Upper lobe of left lung (tissue), 6 donors: ENCODE results near the gene POLR3F. TPM values are rescaled to one million over a fixed set of nuclear protein-coding genes. Genes with fewer than 3 reads are reported as not detected.

ENCODE experiments used
- ATAC-seq, 2 donors: fragments of 200-7000 bp; cut with Tn5 transposase; one replicate each; pipeline ENCODE4 v1.9.1; 2022; ENCODE audit warnings: mild to moderate bottlenecking in 2 of 2, moderate library complexity in 2 of 2; ENCODE audit not compliant: low FRiP score in 2 of 2
- DNase-seq, 2 donors: peaks; one replicate each; pipeline ENCODE4 v3.0.0-alpha.2; 2019 to 2020
- H3K27ac ChIP-seq, 4 donors: fragments of 200-600 bp; sonication (generic); one replicate each; pipeline ENCODE4 v1.5.1; 2016 to 2019
- H3K27me3 ChIP-seq, 4 donors: fragments of 200-600 bp; sonication (generic); one replicate each; pipeline ENCODE4 v1.5.1; 2017 to 2019
- H3K36me3 ChIP-seq, 4 donors: fragments of 200-600 bp; sonication (generic); one replicate each; pipeline ENCODE4 v1.5.1; 2016 to 2019
- H3K4me1 ChIP-seq, 4 donors: fragments of 200-600 bp; sonication (generic); one replicate each; pipeline ENCODE4 v1.5.1; 2018 to 2019
- H3K4me3 ChIP-seq, 4 donors: fragments of 200-600 bp; sonication (generic); one replicate each; pipeline ENCODE4 v1.5.1; 2017 to 2019; ENCODE audit warnings: mild to moderate bottlenecking in 2 of 4, moderate library complexity in 1 of 4
- H3K9me3 ChIP-seq, 4 donors: fragments of 200-600 bp; sonication (generic); one replicate each; pipeline ENCODE4 v1.5.1; 2018 to 2019
- CTCF ChIP-seq, 6 experiments: fragments of 450-650 bp in 4 of 6; fragments of 200-600 bp in 2 of 6; sonication (generic) in 2 of 6; IDR thresholded peaks; one replicate each; pipeline ENCODE4 v1.5.1; 2016 to 2019; ENCODE audit warnings: antibody characterized with exemption in 6 of 6
- EP300 ChIP-seq, 4 donors: sonication (generic); formaldehyde crosslinking; IDR thresholded peaks; one replicate each; pipeline ENCODE4 v1.5.1; 2017; ENCODE audit warnings: antibody characterized with exemption in 4 of 4, control low read depth in 2 of 4
- POLR2A ChIP-seq, 4 donors: fragments of 450-650 bp; IDR thresholded peaks; one replicate each; pipeline ENCODE4 v1.5.1; 2016 to 2017; ENCODE audit warnings: antibody characterized with exemption in 4 of 4, mild to moderate bottlenecking in 2 of 4
- POLR2AphosphoS5 ChIP-seq, 2 donors: sonication (generic); formaldehyde crosslinking; IDR thresholded peaks; one replicate each; pipeline ENCODE4 v1.5.1; 2017; ENCODE audit warnings: antibody characterized with exemption in 2 of 2
- WGBS, 2 donors: methylation state at CpG; one replicate each; pipeline ENCODE4 v1.1.5; 2017 to 2018; 5-methylcytosine and 5-hydroxymethylcytosine counted together
- total RNA-seq, 6 donors: library from RNA; depleted of rRNA in 4 of 6; stranded (reverse); fragments of >200 nt in 4 of 6; gene quantifications; one replicate each; pipeline versions ENCODE4 v1.1.0 to v1.2.1, GENCODE V29; 2016 to 2021
- donor health status: DM: no; HTN: no; CAD: no; lungs with moderate emphysema.
- donor health status: DM: no; HTN: yes; CAD: no; lungs with severe emphysema.

Gene POLR3F
- total RNA-seq, 6 donors from 2014 or later = 3.1 to 9.7 (median 6.7) TPM

- Histone ChIP-seq H3K4me1 (peaks cover 13 to 22% (median 15%) of the 10 kb centered on the region in 4 donors), H3K27me3 (no peaks in the 10 kb centered on the region), H3K9me3 (no peaks in the 10 kb centered on the region), H3K36me3 (no peaks in the 10 kb centered on the region), H3K4me3 (no peak overlapping the region), H3K27ac (no peak overlapping the region)
- DNase-seq (peak in 1 of 2 donors; percentile 72), ATAC-seq (no peak)
- 60 to 82% methylated on average over 29 to 31 of the region's 31 CpGs for WGBS, 2 donors
- TF ChIP-seq POLR2AphosphoS5 (IDR thresholded peaks at IDR 0.05) (no peak), POLR2A (IDR thresholded peaks at IDR 0.05) (no peak), EP300 (IDR thresholded peaks at IDR 0.05) (peak in 1 of 4 donors; percentile 23), CTCF (IDR thresholded peaks at IDR 0.05) (no peak)
These were observed 37.4 kb downstream of the POLR3F start for GRCh38 chr20:18504479-18505060.

GRCh38 chr20:18506744-18507143, 39.6 kb downstream of the POLR3F start:
- Histone ChIP-seq H3K9me3 (no peaks in the 10 kb centered on the region), H3K36me3 (peaks cover 0 to 18% (median 4%) of the 10 kb centered on the region in 4 donors), H3K4me3 (peak overlapping the region in 3 of 4 donors; percentile 65 to 75 (median 75)), H3K4me1 (peaks cover 13 to 34% (median 21%) of the 10 kb centered on the region in 4 donors), H3K27me3 (no peaks in the 10 kb centered on the region), H3K27ac (peak overlapping the region; percentile 93 to 99 (median 94))
- ATAC-seq = no peak
- TF ChIP-seq POLR2A (IDR thresholded peaks at IDR 0.05) (no peak), EP300 (IDR thresholded peaks at IDR 0.05) (no peak), POLR2AphosphoS5 (IDR thresholded peaks at IDR 0.05) (no peak), CTCF (IDR thresholded peaks at IDR 0.05) (no peak)
- WGBS, 2 donors = 59 to 64% methylated on average over 8 of the region's 8 CpGs
- DNase-seq = no peak

DNA sequence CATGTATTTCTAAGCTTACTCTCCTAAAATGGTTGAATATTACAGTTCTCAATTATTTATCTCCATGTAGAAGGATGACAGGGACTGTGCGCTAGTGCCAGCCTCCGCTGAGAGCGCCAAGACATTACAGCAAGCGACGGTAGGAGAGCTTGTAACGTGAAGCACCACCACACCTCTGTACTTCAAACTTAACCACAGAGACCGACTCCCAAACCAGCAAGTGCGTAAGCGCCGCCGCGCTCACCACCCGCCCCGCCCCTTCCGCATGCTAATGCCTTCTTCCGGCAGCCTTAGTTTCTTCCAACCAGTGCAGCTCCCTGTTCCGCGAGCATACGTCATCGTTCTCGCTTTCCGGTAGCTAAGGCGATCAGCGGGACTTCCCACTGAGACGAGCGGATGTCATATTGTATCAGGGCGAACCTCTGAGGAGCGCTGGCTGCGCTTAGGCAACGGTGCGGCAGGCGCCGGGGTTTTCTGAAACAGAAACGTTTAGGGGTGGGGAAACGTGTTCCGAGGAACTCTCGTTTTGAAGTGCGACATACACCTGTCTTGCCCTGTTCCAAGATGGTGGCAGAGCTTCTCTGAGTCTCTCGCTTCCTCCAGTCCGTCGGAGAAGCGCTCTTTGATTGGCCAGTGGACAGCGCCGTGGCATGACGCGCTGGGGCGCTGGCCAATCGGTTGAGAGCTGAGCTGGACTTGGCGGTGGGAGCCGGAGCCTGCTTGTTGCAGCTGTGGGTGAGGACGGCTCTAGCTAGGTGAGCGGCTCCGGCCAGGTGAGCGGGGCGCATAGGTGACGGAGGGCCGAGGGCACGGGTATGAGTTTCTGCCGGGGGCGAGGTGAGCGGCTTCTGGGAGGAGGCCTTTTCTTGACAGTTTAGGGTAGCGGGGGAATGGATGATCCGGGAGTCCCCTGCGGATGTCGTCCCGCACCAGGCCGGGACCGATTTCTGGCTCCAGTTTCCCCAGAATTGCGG, 40.3 kb downstream of the POLR3F start, which contains the start of gene SEC23B:
TSS of gene SEC23B (plus strand) at position 723 of the 974 bp plus-strand sequence. CDS start 2,896 bp downstream, outside the sequence.
- Histone ChIP-seq H3K36me3 (peaks cover 0 to 26% (median 4%) of the 10 kb centered on the region in 4 donors), H3K27me3 (no peaks in the 10 kb centered on the region), H3K4me3 (peak within 1 kb of the TSS; percentile 56 to 75 (median 70)), H3K4me1 (peaks cover 13 to 40% (median 22%) of the 10 kb centered on the region in 4 donors), H3K9me3 (no peaks in the 10 kb centered on the region), H3K27ac (peak within 1 kb of the TSS; percentile 93 to 99 (median 94))
- 0 to 1% methylated on average over 23 to 60 of the region's 69 CpGs for whole genome bisulfite sequencing, 2 donors
- DNase-seq (peak; percentile 98 to 99), ATAC-seq (peak; percentile 99)
- TF ChIP-seq EP300 (IDR thresholded peaks at IDR 0.05) = peak in 1 of 4 donors; percentile 57
- TF ChIP-seq CTCF (IDR thresholded peaks at IDR 0.05) = no peak
- TF ChIP-seq POLR2A (IDR thresholded peaks at IDR 0.05) = peak in 3 of 4 donors; percentile 81 to 91 (median 83)
- TF ChIP-seq POLR2AphosphoS5 (IDR thresholded peaks at IDR 0.05) = peak; percentile 84 to 93

- no peak overlapping the region for H3K4me3 ChIP-seq
- 75 to 82% methylated on average over 1 of the region's 1 CpG for WGBS, 2 donors
- no peaks in the 10 kb centered on the region for H3K9me3 ChIP-seq
- no peak for TF ChIP-seq CTCF (IDR thresholded peaks at IDR 0.05)
- TF ChIP-seq POLR2A (IDR thresholded peaks at IDR 0.05) = no peak
- no peak for TF ChIP-seq EP300 (IDR thresholded peaks at IDR 0.05)
- TF ChIP-seq POLR2AphosphoS5 (IDR thresholded peaks at IDR 0.05) = no peak
- H3K4me1 ChIP-seq = peaks cover 13 to 53% (median 26%) of the 10 kb centered on the region in 4 donors
- H3K27ac ChIP-seq = no peak overlapping the region
- no peaks in the 10 kb centered on the region for H3K27me3 ChIP-seq
- ATAC-seq (no peak), DNase-seq (no peak)
- H3K36me3 ChIP-seq = peaks cover 0 to 64% (median 17%) of the 10 kb centered on the region in 4 donors
These were observed 44.4 kb downstream of the POLR3F start for GRCh38 chr20:18511571-18511970.
